NCI-H748 (cell line): ENCODE results near the gene BCL2L2.

Experiments used
- DNase-seq: peaks from one replicate; lab custom pipeline; 2025; ENCODE audit not compliant: unreplicated experiment; lab: John Stamatoyannopoulos, UW

Gene BCL2L2

DNA sequence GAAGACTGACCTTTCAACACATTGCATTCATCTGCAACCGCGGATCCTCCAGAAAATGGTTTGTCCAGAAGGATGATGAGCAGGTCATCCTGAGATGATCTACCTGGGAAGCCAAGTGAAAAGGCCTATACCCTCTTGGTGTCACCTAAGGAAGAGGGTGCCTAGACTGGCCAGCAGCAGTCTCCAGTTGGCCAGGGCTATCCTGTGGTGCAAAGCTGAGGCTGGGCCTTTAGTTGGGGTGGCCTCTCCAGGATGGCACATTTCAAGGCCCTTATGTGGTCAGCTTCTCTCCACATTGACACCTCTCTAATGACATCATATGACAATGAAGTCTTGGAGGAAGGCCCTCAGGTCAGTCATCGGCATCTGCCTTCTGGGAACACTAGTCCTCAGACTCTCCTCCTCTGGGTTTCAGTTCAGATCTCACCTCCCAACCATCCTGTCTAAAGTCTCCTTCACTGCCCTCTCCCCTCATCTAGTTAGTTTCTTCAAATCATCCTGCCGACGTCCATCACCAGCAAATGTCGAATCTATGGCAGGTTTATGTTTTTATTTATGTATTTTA lies 49.3 kb downstream of the BCL2L2 start:
- DNase-seq: no peak

DNA sequence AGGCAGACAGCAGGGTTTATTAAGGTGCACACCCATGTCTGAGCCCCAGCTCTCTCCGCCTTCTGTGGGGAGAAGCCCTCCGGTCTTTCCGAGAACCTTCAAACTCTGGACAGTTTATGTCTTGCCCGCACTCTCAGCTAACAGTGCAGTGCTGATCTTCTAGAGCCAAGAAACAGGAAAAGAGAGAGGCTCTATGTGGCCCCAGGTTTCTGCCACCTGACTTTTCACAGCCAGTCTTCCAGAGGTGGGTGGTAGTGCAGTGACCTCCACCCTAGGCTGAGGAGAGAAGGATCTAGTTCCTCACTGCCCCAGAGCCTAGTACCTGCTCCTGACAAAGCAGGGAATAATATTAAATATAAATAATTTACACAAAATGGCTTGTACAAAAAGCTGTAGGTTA lies 50.0 kb downstream of the BCL2L2 start:
- no peak for DNase-seq

DNA sequence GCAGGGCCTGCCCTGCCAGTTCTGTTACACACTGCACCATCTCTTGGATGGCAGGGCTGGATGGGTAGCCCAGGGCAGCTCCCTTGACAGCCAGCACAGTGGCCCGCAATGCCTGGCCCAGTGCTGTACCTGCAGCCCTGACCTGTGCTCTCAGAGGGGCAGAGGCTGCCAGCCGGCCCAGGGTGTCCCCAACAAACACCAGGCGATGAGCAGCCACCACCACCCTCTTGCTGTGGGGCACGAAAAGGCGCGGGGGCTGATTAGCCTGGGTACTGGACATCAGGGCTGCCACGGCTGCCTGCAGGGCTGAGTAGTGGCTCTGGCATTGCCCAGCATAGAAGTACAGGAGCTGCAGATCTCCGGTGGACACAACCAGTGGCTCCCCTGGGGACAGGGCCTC lies 50.6 kb downstream of the BCL2L2 start:
- no peak for DNase-seq

DNA sequence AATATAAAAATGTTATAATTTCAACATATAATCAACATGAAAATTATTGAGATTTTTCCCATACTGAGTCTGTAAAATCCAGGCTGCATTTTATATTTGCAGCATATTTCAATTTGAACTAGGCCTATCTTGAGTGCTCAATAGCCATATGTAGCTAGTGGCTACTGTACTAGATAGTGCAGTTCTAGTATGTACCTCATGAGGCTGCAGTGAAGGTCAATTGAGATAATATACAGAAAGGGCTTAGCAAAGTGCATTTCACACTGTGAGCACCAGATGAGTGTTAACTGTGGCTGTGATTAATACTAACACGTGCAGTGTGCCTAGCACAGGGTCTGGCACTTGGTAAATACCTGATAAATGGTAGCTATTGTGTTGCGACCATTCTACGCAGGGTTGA lies 51.4 kb downstream of the BCL2L2 start:
- no peak for DNase-seq

DNA sequence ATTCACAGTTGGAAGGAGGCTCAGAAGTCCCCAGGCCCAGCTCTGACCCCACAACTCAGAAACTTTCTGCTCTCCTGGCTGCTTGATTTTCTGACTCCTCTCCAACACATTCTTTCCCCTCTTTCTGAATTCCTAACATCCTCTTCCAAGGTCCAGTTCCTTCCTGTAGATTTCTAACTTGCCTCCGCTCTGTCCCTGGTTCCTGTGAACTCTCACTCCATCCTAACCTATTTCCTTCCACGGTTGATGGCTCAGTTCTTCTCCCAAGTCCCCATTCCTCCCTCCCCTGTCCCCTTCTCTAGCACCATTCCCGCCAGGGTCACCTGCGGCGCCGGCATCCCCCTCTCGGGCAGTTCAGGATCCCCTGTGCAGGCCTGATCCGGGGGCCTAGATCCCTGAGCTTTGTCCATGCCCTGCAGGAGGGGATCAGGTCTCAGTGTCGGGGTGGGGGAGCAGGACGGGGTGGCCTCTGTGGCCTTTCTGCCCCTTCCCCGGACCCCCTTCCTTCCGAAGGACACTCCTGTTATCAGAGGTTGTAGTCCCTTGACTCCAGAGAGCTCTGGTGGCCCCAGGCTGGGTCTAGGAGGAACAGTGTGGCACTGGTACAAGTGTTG lies 52.0 kb downstream of the BCL2L2 start:
- no peak for DNase-seq

DNA sequence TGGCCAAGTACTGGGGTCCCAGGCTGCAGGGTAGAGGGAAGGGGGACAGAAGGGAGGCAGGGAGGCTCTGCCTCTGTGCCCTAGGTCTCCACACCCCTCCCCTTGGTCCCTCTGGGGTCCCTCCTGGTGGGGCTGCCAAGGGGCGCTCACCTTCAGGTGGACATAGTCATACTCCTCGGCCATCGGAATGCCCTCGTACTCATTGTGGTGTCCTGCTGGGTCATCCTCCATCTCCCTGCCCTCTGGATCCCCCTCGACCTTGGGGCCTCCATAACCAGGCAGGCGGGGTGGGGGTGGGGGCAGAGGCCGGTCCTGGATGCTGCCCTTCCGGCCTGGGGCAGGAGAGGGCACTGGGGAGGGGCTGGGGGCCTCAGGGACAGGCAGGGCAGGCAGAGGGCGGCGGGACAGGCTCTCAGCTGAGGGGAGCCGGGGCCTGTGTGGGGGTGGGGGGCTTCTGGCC lies 52.6 kb downstream of the BCL2L2 start:
- no peak for DNase-seq

DNA sequence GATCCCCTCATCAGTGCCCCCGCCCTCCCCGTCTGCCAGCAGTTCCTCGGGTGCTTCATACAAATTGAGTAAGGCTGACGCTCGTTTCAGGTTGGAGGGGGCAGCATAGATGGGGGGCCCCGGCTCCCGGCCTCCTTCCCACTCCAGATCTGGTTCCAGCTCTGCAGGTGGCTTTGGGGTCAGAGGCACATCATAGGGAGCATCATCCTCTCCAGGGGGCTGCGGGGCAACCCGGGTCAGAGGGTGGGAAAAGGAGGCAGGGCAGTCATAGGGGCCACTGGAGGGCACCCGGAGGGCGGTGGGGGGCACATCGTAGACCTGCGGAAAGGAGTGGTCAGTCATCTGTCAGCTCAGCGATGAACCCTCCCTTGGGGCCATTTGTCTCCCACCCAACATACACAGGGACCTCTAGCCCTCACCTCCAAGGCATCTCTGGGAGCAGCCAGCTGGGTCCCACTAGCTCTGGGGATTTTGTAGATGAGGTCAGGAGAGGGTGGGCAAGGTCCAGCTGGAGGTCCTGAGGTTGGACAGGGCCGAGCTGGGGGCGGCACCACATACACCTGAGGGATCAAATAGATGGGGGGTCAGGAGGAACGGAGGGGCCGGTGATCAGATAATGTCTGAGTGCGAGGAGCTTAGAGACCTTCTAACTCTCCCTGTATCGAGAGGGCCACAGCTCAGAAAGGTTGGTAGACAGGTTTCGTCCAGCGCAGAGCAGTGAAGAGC lies 53.3 kb downstream of the BCL2L2 start:
- no peak for DNase-seq

DNA sequence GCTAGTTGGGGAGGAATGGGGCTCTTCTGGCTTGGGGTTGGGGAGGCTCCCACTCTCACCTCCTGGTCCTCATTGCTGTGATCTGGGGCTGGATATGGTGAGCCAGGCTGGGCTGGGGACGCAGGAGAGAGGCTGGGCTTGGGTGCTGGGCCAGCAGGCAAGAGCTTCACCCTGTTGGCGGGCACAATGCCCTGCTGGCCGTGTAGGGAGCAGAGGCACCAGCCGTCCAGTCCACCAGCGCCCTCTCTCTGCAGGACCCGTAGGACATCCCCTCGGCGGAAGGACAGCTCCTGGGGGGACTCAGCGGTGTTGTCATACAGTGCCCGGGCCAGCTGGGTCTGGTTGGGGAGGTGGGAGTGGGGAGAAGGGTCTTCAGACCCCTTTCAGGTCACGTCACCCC lies 53.9 kb downstream of the BCL2L2 start:
- no peak for DNase-seq

DNA sequence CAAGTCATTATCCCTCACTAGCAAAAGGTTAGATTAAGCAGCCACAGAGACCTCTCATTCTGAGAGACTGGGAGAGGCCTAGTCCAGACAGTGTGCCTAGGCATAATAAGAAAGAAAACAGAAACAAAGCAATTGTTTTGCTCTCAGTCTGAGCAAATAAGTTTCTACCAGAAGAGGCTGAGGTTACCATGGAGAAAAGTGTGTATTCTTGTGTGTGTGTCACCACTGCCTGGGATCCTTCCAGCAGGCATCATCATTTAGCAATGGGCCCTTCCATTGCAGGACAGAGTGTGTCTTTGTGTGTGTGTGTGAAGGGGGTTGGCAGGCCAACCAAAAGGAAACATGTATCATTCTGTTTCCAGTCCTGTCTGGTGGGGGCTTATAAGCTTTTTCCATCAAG lies 54.7 kb downstream of the BCL2L2 start:
- DNase-seq: no peak
